ENCODE results near the gene CYP26A1.
"Not testable (repeated sequence)": the region's sequence is repeated elsewhere in the genome, so short reads cannot be mapped to it uniquely, and the experiment has no call there.

The CYP26A1 gene

GRCh38 chr10:93080350-93081046 lies 6.8 kb downstream of the CYP26A1 start:
- DNase-seq = peak; percentile 12 to 53

- no peak for DNase-seq
Measured at GRCh38 chr10:93081318-93081717, 7.6 kb downstream of the CYP26A1 start.

GRCh38 chr10:93081834-93082233 lies 8.1 kb downstream of the CYP26A1 start:
- DNase-seq = no peak

- DNase-seq = no peak
Measured at GRCh38 chr10:93083743-93084539, 10.2 kb downstream of the CYP26A1 start.

GRCh38 chr10:93085272-93085859 lies 11.7 kb downstream of the CYP26A1 start:
- no peak for DNase-seq

GRCh38 chr10:93086289-93086688 lies 12.6 kb downstream of the CYP26A1 start:
- no peak for DNase-seq

GRCh38 chr10:93087846-93088245 lies 14.2 kb downstream of the CYP26A1 start:
- no peak for DNase-seq

- no peak for DNase-seq
Measured at GRCh38 chr10:93088466-93088865, 14.8 kb downstream of the CYP26A1 start.

- DNase-seq = no peak
Measured at GRCh38 chr10:93090619-93091018, 16.9 kb downstream of the CYP26A1 start.

GRCh38 chr10:93091960-93092359 lies 18.3 kb downstream of the CYP26A1 start:
- no peak for DNase-seq

- no peak for DNase-seq
Measured at GRCh38 chr10:93095225-93095624, 21.5 kb downstream of the CYP26A1 start.

- no peak for DNase-seq
Measured at GRCh38 chr10:93096901-93097300, 23.2 kb downstream of the CYP26A1 start.

- no peak for DNase-seq
Measured at GRCh38 chr10:93097386-93097785, 23.7 kb downstream of the CYP26A1 start.

GRCh38 chr10:93098816-93099215 lies 25.1 kb downstream of the CYP26A1 start:
- DNase-seq = no peak

GRCh38 chr10:93099670-93100069 lies 26.0 kb downstream of the CYP26A1 start:
- DNase-seq = no peak

- not testable (repeated sequence) for DNase-seq
Measured at GRCh38 chr10:93101148-93101547, 27.5 kb downstream of the CYP26A1 start.

GRCh38 chr10:93103953-93104352 lies 30.3 kb downstream of the CYP26A1 start:
- DNase-seq = no peak

- no peak for DNase-seq
Measured at GRCh38 chr10:93106631-93107072, 33.0 kb downstream of the CYP26A1 start.

GRCh38 chr10:93110472-93111146 lies 36.9 kb downstream of the CYP26A1 start:
- DNase-seq = no peak

- DNase-seq = no peak
Measured at GRCh38 chr10:93113042-93113441, 39.3 kb downstream of the CYP26A1 start.

- peak; percentile 4 to 52 for DNase-seq
Measured at GRCh38 chr10:93115661-93116383, 42.1 kb downstream of the CYP26A1 start.

- no peak for DNase-seq
Measured at GRCh38 chr10:93121311-93121710, 47.6 kb downstream of the CYP26A1 start.

- no peak for DNase-seq
Measured at GRCh38 chr10:93123766-93124165, 50.1 kb downstream of the CYP26A1 start.

All from bone marrow (tissue), 2 donors.